Hepatocyte (in vitro differentiated cells): ENCODE measurements around the gene ADAMTS2. TPM values are rescaled to one million over a fixed set of nuclear protein-coding genes. Genes with fewer than 3 reads are reported as not detected.
A peak's percentile ranks its signal among the peaks of the same experiment; 100 is the strongest.

Source experiments
- DNase-seq: peaks from one replicate; pipeline ENCODE4 v3.0.0-alpha.2; 2016; ENCODE audit warnings: low spot score
- H2AFZ ChIP-seq: fragments of 200-600 bp; sonication (generic); 2 replicates; pipeline ENCODE4 v1.6.0; 2016; ENCODE audit warnings: antibody characterized with exemption, mild to moderate bottlenecking
- H3K27ac ChIP-seq: fragments of 200-600 bp; sonication (generic); 2 replicates; pipeline ENCODE4 v1.5.1; 2016; ENCODE audit warnings: mild to moderate bottlenecking
- H3K27me3 ChIP-seq: fragments of 200-600 bp; sonication (generic); 2 replicates; pipeline ENCODE4 v1.6.1; 2016
- H3K36me3 ChIP-seq: fragments of 200-600 bp; sonication (generic); replicated peaks from 2 replicates; pipeline ENCODE4 v1.5.1; 2016; ENCODE audit warnings: low read depth; ENCODE audit not compliant: insufficient read depth
- H3K4me1 ChIP-seq: fragments of 200-600 bp; sonication (generic); 2 replicates; pipeline ENCODE4 v1.5.1; 2016; ENCODE audit warnings: mild to moderate bottlenecking, moderate library complexity; ENCODE audit not compliant: insufficient read depth
- H3K4me2 ChIP-seq: fragments of 200-600 bp; sonication (generic); 2 replicates; pipeline ENCODE4 v1.6.0; 2016
- H3K4me3 ChIP-seq: fragments of 200-600 bp; sonication (generic); 2 replicates; pipeline ENCODE4 v1.5.1; 2016; ENCODE audit warnings: mild to moderate bottlenecking
- H3K79me2 ChIP-seq: fragments of 200-600 bp; sonication (generic); 2 replicates; pipeline ENCODE4 v1.6.0; 2017; ENCODE audit warnings: mild to moderate bottlenecking
- H3K9me2 ChIP-seq: fragments of 200-600 bp; sonication (generic); replicated peaks from 2 replicates; pipeline ENCODE4 v1.6.0; 2017; ENCODE audit warnings: mild to moderate bottlenecking; ENCODE audit not compliant: insufficient read depth
- H3K9me3 ChIP-seq: fragments of 200-600 bp; sonication (generic); 2 replicates; pipeline ENCODE4 v1.5.1; 2016; ENCODE audit warnings: low read depth, mild to moderate bottlenecking
- H4K20me1 ChIP-seq: fragments of 200-600 bp; sonication (generic); 2 replicates; pipeline ENCODE4 v1.6.0; 2016; ENCODE audit warnings: mild to moderate bottlenecking; ENCODE audit not compliant: insufficient read depth, poor library complexity, severe bottlenecking
- EZH2 ChIP-seq: fragments of 200-600 bp; sonication (generic); IDR thresholded peaks from 2 replicates; pipeline ENCODE4 v1.6.1; 2016; ENCODE audit warnings: antibody characterized with exemption, mild to moderate bottlenecking, borderline replicate concordance
- EZH2phosphoT487 ChIP-seq: fragments of 200-600 bp; sonication (generic); IDR thresholded peaks from one replicate; pipeline ENCODE4 v1.6.1; 2018; ENCODE audit warnings: antibody characterized with exemption, mild to moderate bottlenecking, low read depth, moderate library complexity; ENCODE audit not compliant: unreplicated experiment, severe bottlenecking
- WGBS: methylation state at CpG from one replicate; pipeline ENCODE4 v1.1.6; 2016; ENCODE audit warnings: low lambda C conversion rate; ENCODE audit errors: missing lambda C conversion rate; 5-methylcytosine and 5-hydroxymethylcytosine counted together
- polyA plus RNA-seq: library from polyadenylated mRNA; unstranded; fragments of >200 nt; fragmentation: Nextera tagmentation; extraction: Ambion mirVana; gene quantifications from 2 replicates; pipeline ENCODE4 v1.2.1, GENCODE V29; 2016
- total RNA-seq: library from RNA; depleted of rRNA; stranded (reverse); fragments of >200 nt; gene quantifications from 2 replicates; pipeline ENCODE4 v1.2.3, GENCODE V29; 2014
- TF ChIP-seq, protein P1 (sequence below): fragments of 200-600 bp; sonication (generic); IDR thresholded peaks from 2 replicates; pipeline ENCODE4 v1.5.1; 2016; ENCODE audit warnings: antibody characterized with exemption, mild to moderate bottlenecking; ENCODE audit not compliant: poor library complexity

Gene ADAMTS2
- total and polyA plus RNA-seq, 2 experiments from 2014 or later, result 55.4 to 78.8 TPM

DNA sequence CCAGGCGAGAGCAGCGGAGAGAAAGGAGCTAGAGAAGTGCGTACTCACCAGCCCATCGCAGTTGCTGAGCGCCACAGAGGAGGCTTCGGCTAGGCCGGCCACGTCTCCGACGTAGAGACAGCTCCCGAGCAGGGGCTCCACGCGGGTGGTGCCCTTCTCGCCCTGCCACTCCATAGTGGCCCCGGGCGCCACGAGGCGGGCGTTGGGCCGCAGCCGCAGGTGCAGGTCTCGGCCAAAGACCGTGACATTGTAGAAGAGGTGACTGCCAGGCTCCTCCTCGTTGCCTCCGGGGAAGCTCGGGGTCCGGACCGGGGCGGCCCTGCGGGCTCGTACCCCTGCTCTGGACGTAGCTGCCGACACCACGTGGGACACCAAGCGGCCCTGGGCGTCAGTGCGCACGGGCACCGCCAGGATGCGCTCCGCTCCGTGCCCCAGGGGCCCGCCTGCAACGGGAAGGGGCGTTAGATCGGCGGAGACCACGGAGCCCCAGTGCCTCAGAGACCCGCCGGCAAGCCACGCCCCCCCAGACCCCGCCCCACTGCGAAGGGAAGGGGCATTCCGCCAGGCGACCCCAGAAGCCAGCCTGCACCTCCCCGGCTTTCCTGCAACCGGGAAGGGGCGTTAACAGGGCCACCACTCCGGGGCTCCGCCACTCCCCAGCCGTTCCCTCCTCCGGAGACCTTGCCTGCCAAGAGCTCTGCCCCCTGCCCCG, 1.4 kb downstream of the ADAMTS2 start:
- Histone ChIP-seq H3K4me2 (peak overlapping the region; percentile 93), H3K9me2 (no peaks in the 10 kb centered on the region), H3K9me3 (no peaks in the 10 kb centered on the region), H3K4me3 (peak overlapping the region; percentile 67), H3K79me2 (peaks cover 19% of the 10 kb centered on the region), H2AFZ (no peak overlapping the region), H3K36me3 (no peaks in the 10 kb centered on the region), H3K27ac (peak overlapping the region; percentile 33), H3K27me3 (peaks cover 48% of the 10 kb centered on the region), H4K20me1 (peaks cover 29% of the 10 kb centered on the region), H3K4me1 (peaks cover 10% of the 10 kb centered on the region)
- peak; percentile 20 for TF ChIP-seq EZH2
- TF ChIP-seq, protein P1, sequence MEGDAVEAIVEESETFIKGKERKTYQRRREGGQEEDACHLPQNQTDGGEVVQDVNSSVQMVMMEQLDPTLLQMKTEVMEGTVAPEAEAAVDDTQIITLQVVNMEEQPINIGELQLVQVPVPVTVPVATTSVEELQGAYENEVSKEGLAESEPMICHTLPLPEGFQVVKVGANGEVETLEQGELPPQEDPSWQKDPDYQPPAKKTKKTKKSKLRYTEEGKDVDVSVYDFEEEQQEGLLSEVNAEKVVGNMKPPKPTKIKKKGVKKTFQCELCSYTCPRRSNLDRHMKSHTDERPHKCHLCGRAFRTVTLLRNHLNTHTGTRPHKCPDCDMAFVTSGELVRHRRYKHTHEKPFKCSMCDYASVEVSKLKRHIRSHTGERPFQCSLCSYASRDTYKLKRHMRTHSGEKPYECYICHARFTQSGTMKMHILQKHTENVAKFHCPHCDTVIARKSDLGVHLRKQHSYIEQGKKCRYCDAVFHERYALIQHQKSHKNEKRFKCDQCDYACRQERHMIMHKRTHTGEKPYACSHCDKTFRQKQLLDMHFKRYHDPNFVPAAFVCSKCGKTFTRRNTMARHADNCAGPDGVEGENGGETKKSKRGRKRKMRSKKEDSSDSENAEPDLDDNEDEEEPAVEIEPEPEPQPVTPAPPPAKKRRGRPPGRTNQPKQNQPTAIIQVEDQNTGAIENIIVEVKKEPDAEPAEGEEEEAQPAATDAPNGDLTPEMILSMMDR, result peak; percentile 45
- no peak for TF ChIP-seq EZH2phosphoT487
- WGBS, result 3% methylated on average over 48 of the region's 63 CpGs
- DNase-seq, result peak; percentile 67

DNA sequence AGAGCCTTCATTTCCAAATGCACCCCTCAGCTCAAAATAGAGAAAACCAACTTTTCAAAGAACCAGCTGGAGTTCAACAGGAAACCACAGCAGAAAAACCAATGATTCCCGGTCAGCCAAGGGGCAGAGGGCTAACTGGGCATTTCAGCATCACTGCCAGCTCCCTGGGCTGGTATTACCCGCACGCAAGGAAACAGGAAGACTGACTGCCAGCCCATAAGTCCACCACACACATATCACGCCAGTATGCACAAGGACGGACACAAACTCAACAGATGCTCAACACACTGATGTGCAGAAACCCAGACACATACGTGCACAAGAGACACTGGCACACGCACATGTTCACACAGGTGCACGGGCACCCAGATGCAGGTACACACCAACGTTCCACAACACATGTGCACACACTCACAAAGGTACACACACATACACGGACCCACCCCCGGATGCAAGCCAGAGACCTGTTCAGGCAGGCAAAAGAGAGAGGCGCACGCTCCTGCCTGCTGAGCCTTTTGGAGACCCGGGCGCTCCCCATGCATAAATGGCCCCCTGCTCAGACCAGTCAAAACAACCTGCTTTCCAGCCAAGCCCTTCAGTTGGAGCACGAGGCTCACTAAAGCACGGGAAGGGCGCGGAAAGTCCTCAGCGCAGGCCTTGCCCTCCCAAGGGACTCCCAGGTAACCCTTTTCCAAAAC, 2.1 kb downstream of the ADAMTS2 start:
- Histone ChIP-seq H3K4me3 (peak overlapping the region; percentile 67), H3K9me2 (no peaks in the 10 kb centered on the region), H3K4me2 (peak overlapping the region; percentile 93), H3K4me1 (peaks cover 11% of the 10 kb centered on the region), H3K79me2 (peaks cover 19% of the 10 kb centered on the region), H3K9me3 (no peaks in the 10 kb centered on the region), H2AFZ (no peak overlapping the region), H3K27me3 (peaks cover 48% of the 10 kb centered on the region), H4K20me1 (peaks cover 35% of the 10 kb centered on the region), H3K36me3 (no peaks in the 10 kb centered on the region), H3K27ac (no peak overlapping the region)
- no peak for DNase-seq
- WGBS, result 41% methylated on average over 20 of the region's 20 CpGs
- TF ChIP-seq, protein P1, result no peak
- TF ChIP-seq EZH2phosphoT487, result no peak

DNA sequence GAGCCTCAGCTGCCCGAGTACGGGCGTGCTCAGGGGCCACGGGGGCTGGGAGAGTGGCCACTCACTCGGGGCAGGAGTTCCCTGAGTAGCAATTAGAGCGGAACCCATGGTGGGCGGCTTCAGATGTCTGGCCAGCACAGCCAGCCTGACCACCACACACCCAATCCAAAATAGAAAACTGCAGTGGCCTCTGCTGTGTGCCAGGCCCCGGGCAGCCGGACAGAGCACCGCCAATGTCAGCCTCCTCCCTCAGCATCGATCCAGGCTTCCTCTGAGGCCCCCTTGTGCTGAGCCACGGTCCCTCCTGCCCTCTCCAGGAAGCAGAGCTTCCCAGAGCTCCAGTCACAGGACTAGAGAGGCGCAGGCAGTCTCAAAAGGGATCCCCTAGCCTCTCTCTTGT, 2.7 kb downstream of the ADAMTS2 start:
- peaks cover 35% of the 10 kb centered on the region for H4K20me1 ChIP-seq
- H3K27me3 ChIP-seq, result peaks cover 48% of the 10 kb centered on the region
- no peak overlapping the region for H3K4me3 ChIP-seq
- H3K4me2 ChIP-seq, result peak overlapping the region; percentile 93
- peaks cover 12% of the 10 kb centered on the region for H3K4me1 ChIP-seq
- DNase-seq, result no peak
- H2AFZ ChIP-seq, result no peak overlapping the region
- TF ChIP-seq, protein P1, result peak; percentile 31
- no peak for TF ChIP-seq EZH2phosphoT487
- no peaks in the 10 kb centered on the region for H3K9me2 ChIP-seq
- no peak overlapping the region for H3K27ac ChIP-seq
- no peaks in the 10 kb centered on the region for H3K9me3 ChIP-seq
- H3K79me2 ChIP-seq, result peaks cover 19% of the 10 kb centered on the region
- H3K36me3 ChIP-seq, result no peaks in the 10 kb centered on the region
- 60% methylated on average over 13 of the region's 13 CpGs for WGBS
